HG03457 (cell line): ENCODE measurements around the gene CACNB4.
"Not testable (repeated sequence)": the region's sequence is repeated elsewhere in the genome, so short reads cannot be mapped to it uniquely, and the experiment has no call there.

Source experiments
- ATAC-seq: cut with Tn5 transposase; IDR thresholded peaks from one replicate; pipeline ENCODE4 v1.9.1; 2021; ENCODE audit warnings: moderate number of reproducible peaks; ENCODE audit not compliant: unreplicated experiment

Gene CACNB4

GRCh38 chr2:152098496-152099366 lies at the start of gene CACNB4:
Gene CACNB4, minus strand, starts transcription at chr2:152099044.
- no peak for ATAC-seq

- ATAC-seq, result peak; percentile 62
These were observed 35.8 kb upstream of the CACNB4 start for GRCh38 chr2:152134488-152135280.

GRCh38 chr2:152132306-152132705 lies 33.5 kb upstream of the CACNB4 start:
- ATAC-seq, result no peak

GRCh38 chr2:152127628-152128027 lies 28.8 kb upstream of the CACNB4 start:
- no peak for ATAC-seq

GRCh38 chr2:152126664-152127063 lies 27.8 kb upstream of the CACNB4 start:
- ATAC-seq, result no peak

- no peak for ATAC-seq
These were observed 23.3 kb upstream of the CACNB4 start for GRCh38 chr2:152122161-152122560.

- ATAC-seq, result no peak
These were observed 21.6 kb upstream of the CACNB4 start for GRCh38 chr2:152120430-152120829.

- no peak for ATAC-seq
These were observed 17.1 kb upstream of the CACNB4 start for GRCh38 chr2:152115952-152116351.

GRCh38 chr2:152114366-152114765 lies 15.5 kb upstream of the CACNB4 start:
- ATAC-seq, result no peak

GRCh38 chr2:152107140-152107539 lies 8.3 kb upstream of the CACNB4 start:
- ATAC-seq, result not testable (repeated sequence)

- ATAC-seq, result no peak
These were observed 7.6 kb upstream of the CACNB4 start for GRCh38 chr2:152106464-152106863.

- ATAC-seq, result no peak
These were observed 4.4 kb upstream of the CACNB4 start for GRCh38 chr2:152103271-152103670.

- ATAC-seq, result no peak
These were observed 2.1 kb upstream of the CACNB4 start for GRCh38 chr2:152100961-152101360.

- ATAC-seq, result no peak
These were observed 665 bp upstream of the CACNB4 start for GRCh38 chr2:152099367-152100050.

GRCh38 chr2:152097801-152098495 lies 896 bp downstream of the CACNB4 start:
- no peak for ATAC-seq

- no peak for ATAC-seq
These were observed 1.5 kb downstream of the CACNB4 start for GRCh38 chr2:152097290-152097800.

GRCh38 chr2:152095146-152095545 lies 3.7 kb downstream of the CACNB4 start:
- no peak for ATAC-seq

GRCh38 chr2:152094014-152094413 lies 4.8 kb downstream of the CACNB4 start:
- ATAC-seq, result no peak

- ATAC-seq, result no peak
These were observed 5.4 kb downstream of the CACNB4 start for GRCh38 chr2:152093464-152093863.

GRCh38 chr2:152092095-152092494 lies 6.7 kb downstream of the CACNB4 start:
- no peak for ATAC-seq

- not testable (repeated sequence) for ATAC-seq
These were observed 8.1 kb downstream of the CACNB4 start for GRCh38 chr2:152090726-152091125.
